ENCODE data around the gene BICDL1. TPM values are rescaled to one million over a fixed set of nuclear protein-coding genes. Genes with fewer than 3 reads are reported as not detected.
A peak's percentile ranks its signal among the peaks of the same experiment; 100 is the strongest.

The BICDL1 gene
- total RNA-seq, 1 donor from 2014 or later = 56.4 TPM

- no peaks in the 10 kb centered on the region for H3K9me3 Mint-ChIP-seq (ENCODE audit: unreplicated experiment)
- TF ChIP-seq CTCF (IDR thresholded peaks at IDR 0.05; ENCODE audit: partially characterized antibody, unreplicated experiment) = no peak
- DNase-seq = no peak
- H3K27ac Mint-ChIP-seq (ENCODE audit: unreplicated experiment) = no peak overlapping the region
- H3K36me3 Mint-ChIP-seq (ENCODE audit: unreplicated experiment) = peaks cover 3% of the 10 kb centered on the region
- H3K27me3 Mint-ChIP-seq (ENCODE audit: unreplicated experiment) = no peaks in the 10 kb centered on the region
- no peaks in the 10 kb centered on the region for H3K4me1 Mint-ChIP-seq (ENCODE audit: low read depth, unreplicated experiment)
- H3K4me3 Mint-ChIP-seq (ENCODE audit: unreplicated experiment) = no peak overlapping the region
Observed at GRCh38 chr12:120132863-120133385, 143.9 kb downstream of the BICDL1 start.

GRCh38 chr12:120134307-120134980, 145.4 kb downstream of the BICDL1 start:
- H3K27ac Mint-ChIP-seq (ENCODE audit: unreplicated experiment) = no peak overlapping the region
- H3K9me3 Mint-ChIP-seq (ENCODE audit: unreplicated experiment) = peaks cover 2% of the 10 kb centered on the region
- H3K36me3 Mint-ChIP-seq (ENCODE audit: unreplicated experiment) = peaks cover 3% of the 10 kb centered on the region
- DNase-seq = no peak
- H3K4me1 Mint-ChIP-seq (ENCODE audit: low read depth, unreplicated experiment) = no peaks in the 10 kb centered on the region
- H3K4me3 Mint-ChIP-seq (ENCODE audit: unreplicated experiment) = no peak overlapping the region
- TF ChIP-seq CTCF (IDR thresholded peaks at IDR 0.05; ENCODE audit: partially characterized antibody, unreplicated experiment) = no peak
- H3K27me3 Mint-ChIP-seq (ENCODE audit: unreplicated experiment) = no peaks in the 10 kb centered on the region

GRCh38 chr12:120136093-120136770, 147.2 kb downstream of the BICDL1 start:
- no peak overlapping the region for H3K4me3 Mint-ChIP-seq (ENCODE audit: unreplicated experiment)
- no peak for DNase-seq
- peaks cover 5% of the 10 kb centered on the region for H3K4me1 Mint-ChIP-seq (ENCODE audit: low read depth, unreplicated experiment)
- TF ChIP-seq CTCF (IDR thresholded peaks at IDR 0.05; ENCODE audit: partially characterized antibody, unreplicated experiment) = no peak
- no peaks in the 10 kb centered on the region for H3K36me3 Mint-ChIP-seq (ENCODE audit: unreplicated experiment)
- H3K27me3 Mint-ChIP-seq (ENCODE audit: unreplicated experiment) = peaks cover 3% of the 10 kb centered on the region
- H3K9me3 Mint-ChIP-seq (ENCODE audit: unreplicated experiment) = peaks cover 6% of the 10 kb centered on the region
- no peak overlapping the region for H3K27ac Mint-ChIP-seq (ENCODE audit: unreplicated experiment)

- Mint-ChIP-seq H3K36me3 (ENCODE audit: unreplicated experiment) (no peaks in the 10 kb centered on the region), H3K4me1 (ENCODE audit: low read depth, unreplicated experiment) (peaks cover 5% of the 10 kb centered on the region), H3K27ac (ENCODE audit: unreplicated experiment) (no peak overlapping the region), H3K4me3 (ENCODE audit: unreplicated experiment) (no peak overlapping the region), H3K9me3 (ENCODE audit: unreplicated experiment) (peaks cover 6% of the 10 kb centered on the region), H3K27me3 (ENCODE audit: unreplicated experiment) (peaks cover 3% of the 10 kb centered on the region)
- DNase-seq = no peak
- no peak for TF ChIP-seq CTCF (IDR thresholded peaks at IDR 0.05; ENCODE audit: partially characterized antibody, unreplicated experiment)
Observed at GRCh38 chr12:120137833-120138232, 148.8 kb downstream of the BICDL1 start.

GRCh38 chr12:120138366-120138765, 149.3 kb downstream of the BICDL1 start:
- H3K27ac Mint-ChIP-seq (ENCODE audit: unreplicated experiment) = no peak overlapping the region
- TF ChIP-seq CTCF (IDR thresholded peaks at IDR 0.05; ENCODE audit: partially characterized antibody, unreplicated experiment) = no peak
- DNase-seq = no peak
- peaks cover 3% of the 10 kb centered on the region for H3K27me3 Mint-ChIP-seq (ENCODE audit: unreplicated experiment)
- H3K9me3 Mint-ChIP-seq (ENCODE audit: unreplicated experiment) = peaks cover 6% of the 10 kb centered on the region
- H3K4me3 Mint-ChIP-seq (ENCODE audit: unreplicated experiment) = peak overlapping the region; percentile 28
- H3K4me1 Mint-ChIP-seq (ENCODE audit: low read depth, unreplicated experiment) = peaks cover 5% of the 10 kb centered on the region
- no peaks in the 10 kb centered on the region for H3K36me3 Mint-ChIP-seq (ENCODE audit: unreplicated experiment)

All from glutamatergic neuron (in vitro differentiated cells).